Lower lobe of right lung (tissue), 2 donors: ENCODE results near the gene ARMC2. TPM values are rescaled to one million over a fixed set of nuclear protein-coding genes. Genes with fewer than 3 reads are reported as not detected.

Experiments used
- ATAC-seq, 2 donors: fragments of 200-7000 bp; cut with Tn5 transposase; one replicate each; pipeline ENCODE4 v1.9.1; 2020 to 2022; ENCODE audit warnings: mild to moderate bottlenecking in 2 of 2, moderate library complexity in 2 of 2
- DNase-seq: peaks from one replicate; pipeline ENCODE4 v3.0.0-alpha.2; 2020
- H3K27ac ChIP-seq: fragments of 200-600 bp; one replicate; pipeline ENCODE4 v1.8.0; 2022
- H3K27me3 ChIP-seq: fragments of 200-600 bp; one replicate; pipeline ENCODE4 v1.8.0; 2022; ENCODE audit warnings: low read depth
- H3K36me3 ChIP-seq: fragments of 200-600 bp; one replicate; pipeline ENCODE4 v1.8.0; 2022; ENCODE audit warnings: mild to moderate bottlenecking
- H3K4me1 ChIP-seq: fragments of 200-600 bp; one replicate; pipeline ENCODE4 v1.8.0; 2022
- H3K4me3 ChIP-seq: fragments of 200-600 bp; one replicate; pipeline ENCODE4 v1.8.0; 2022; ENCODE audit warnings: mild to moderate bottlenecking
- H3K9me3 ChIP-seq: fragments of 200-600 bp; one replicate; pipeline ENCODE4 v1.8.0; 2022
- CTCF ChIP-seq: fragments of 200-600 bp; IDR thresholded peaks from one replicate; pipeline ENCODE4 v1.8.0; 2022; ENCODE audit warnings: antibody characterized with exemption, mild to moderate bottlenecking
- intact Hi-C: fragments of 100-400 bp; cut with DNase I; formaldehyde crosslinking; loops from one replicate; pipeline ENCODE4 v1.11.0; 2022
- total RNA-seq: library from RNA; stranded (reverse); fragmentation: NEBNext Ultra II Directional; extraction: Animal tissue kit (Norgen Biotek cat#: 25700); gene quantifications from one replicate; pipeline ENCODE4 v1.2.1, GENCODE V29; 2021
- donor health status: DM: no; HTN: yes; CAD: no; lungs with severe emphysema.

ARMC2 gene
- total RNA-seq, 1 donor from 2014 or later: 10.8 TPM

GRCh38 chr6:108841377-108841855 is 6.8 kb upstream of the ARMC2 start:
- Histone ChIP-seq H3K27me3 (no peaks in the 10 kb centered on the region), H3K4me3 (no peak overlapping the region), H3K9me3 (no peaks in the 10 kb centered on the region), H3K4me1 (peaks cover 16% of the 10 kb centered on the region), H3K27ac (peak overlapping the region; percentile 61), H3K36me3 (no peaks in the 10 kb centered on the region)
- TF ChIP-seq CTCF: no peak
- peak; percentile 50 for DNase-seq
- ATAC-seq: peak; percentile 25 to 73
- intact Hi-C loops: no loop called here

GRCh38 chr6:108844135-108844534 is 4.1 kb upstream of the ARMC2 start:
- intact Hi-C loops: no loop called here
- DNase-seq (no peak), ATAC-seq (no peak)
- Histone ChIP-seq H3K4me1 (peaks cover 11% of the 10 kb centered on the region), H3K9me3 (no peaks in the 10 kb centered on the region), H3K27ac (no peak overlapping the region), H3K4me3 (no peak overlapping the region), H3K36me3 (no peaks in the 10 kb centered on the region), H3K27me3 (no peaks in the 10 kb centered on the region)
- TF ChIP-seq CTCF: no peak

- DNase-seq: no peak
- Histone ChIP-seq H3K4me3 (no peak overlapping the region), H3K4me1 (peaks cover 19% of the 10 kb centered on the region), H3K9me3 (no peaks in the 10 kb centered on the region), H3K27me3 (no peaks in the 10 kb centered on the region), H3K36me3 (no peaks in the 10 kb centered on the region), H3K27ac (no peak overlapping the region)
- intact Hi-C loops: no loop called here
- no peak for TF ChIP-seq CTCF
- ATAC-seq: no peak
These were observed 3.1 kb upstream of the ARMC2 start for GRCh38 chr6:108845145-108845544.

GRCh38 chr6:108846101-108846500 is 2.1 kb upstream of the ARMC2 start:
- Histone ChIP-seq H3K27me3 (no peaks in the 10 kb centered on the region), H3K4me3 (no peak overlapping the region), H3K36me3 (no peaks in the 10 kb centered on the region), H3K9me3 (no peaks in the 10 kb centered on the region), H3K27ac (no peak overlapping the region), H3K4me1 (peaks cover 28% of the 10 kb centered on the region)
- ATAC-seq: no peak
- intact Hi-C loops: no loop called here
- no peak for TF ChIP-seq CTCF
- DNase-seq: no peak

GRCh38 chr6:108846628-108847027 is 1.6 kb upstream of the ARMC2 start:
- intact Hi-C loops: no loop called here
- H3K9me3 ChIP-seq: no peaks in the 10 kb centered on the region
- H3K4me1 ChIP-seq: peaks cover 33% of the 10 kb centered on the region
- H3K36me3 ChIP-seq: no peaks in the 10 kb centered on the region
- ATAC-seq (no peak), DNase-seq (no peak)
- no peak overlapping the region for H3K4me3 ChIP-seq
- H3K27me3 ChIP-seq: no peaks in the 10 kb centered on the region
- H3K27ac ChIP-seq: no peak overlapping the region
- no peak for TF ChIP-seq CTCF

- no peaks in the 10 kb centered on the region for H3K36me3 ChIP-seq
- H3K27ac ChIP-seq: peak overlapping the region; percentile 87
- DNase-seq (no peak), ATAC-seq (peak; percentile 4 to 5)
- no peak for TF ChIP-seq CTCF
- peak overlapping the region; percentile 88 for H3K4me3 ChIP-seq
- peaks cover 33% of the 10 kb centered on the region for H3K4me1 ChIP-seq
- intact Hi-C loops: no loop called here
- H3K9me3 ChIP-seq: no peaks in the 10 kb centered on the region
- no peaks in the 10 kb centered on the region for H3K27me3 ChIP-seq
These were observed 495 bp upstream of the ARMC2 start for GRCh38 chr6:108847738-108848115.
